ENCODE results near the gene F7.
"Not testable (repeated sequence)": the region's sequence is repeated elsewhere in the genome, so short reads cannot be mapped to it uniquely, and the experiment has no call there.

DNA sequence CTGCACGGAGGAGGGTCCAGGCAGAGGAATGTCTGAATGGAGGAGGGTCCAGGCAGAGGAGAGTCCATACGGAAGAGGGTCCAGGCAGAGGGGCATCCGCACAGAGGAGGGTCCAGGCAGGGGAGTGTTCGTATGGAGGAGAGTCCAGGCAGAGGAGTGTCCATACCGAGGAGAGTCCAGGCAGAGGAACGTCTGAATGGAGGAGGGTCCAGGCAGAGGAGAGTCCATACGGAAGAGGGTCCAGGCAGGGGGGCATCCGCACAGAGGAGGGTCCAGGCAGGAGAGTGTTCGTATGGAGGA lies 25.9 kb upstream of the F7 start:
- TF ChIP-seq, protein P1, sequence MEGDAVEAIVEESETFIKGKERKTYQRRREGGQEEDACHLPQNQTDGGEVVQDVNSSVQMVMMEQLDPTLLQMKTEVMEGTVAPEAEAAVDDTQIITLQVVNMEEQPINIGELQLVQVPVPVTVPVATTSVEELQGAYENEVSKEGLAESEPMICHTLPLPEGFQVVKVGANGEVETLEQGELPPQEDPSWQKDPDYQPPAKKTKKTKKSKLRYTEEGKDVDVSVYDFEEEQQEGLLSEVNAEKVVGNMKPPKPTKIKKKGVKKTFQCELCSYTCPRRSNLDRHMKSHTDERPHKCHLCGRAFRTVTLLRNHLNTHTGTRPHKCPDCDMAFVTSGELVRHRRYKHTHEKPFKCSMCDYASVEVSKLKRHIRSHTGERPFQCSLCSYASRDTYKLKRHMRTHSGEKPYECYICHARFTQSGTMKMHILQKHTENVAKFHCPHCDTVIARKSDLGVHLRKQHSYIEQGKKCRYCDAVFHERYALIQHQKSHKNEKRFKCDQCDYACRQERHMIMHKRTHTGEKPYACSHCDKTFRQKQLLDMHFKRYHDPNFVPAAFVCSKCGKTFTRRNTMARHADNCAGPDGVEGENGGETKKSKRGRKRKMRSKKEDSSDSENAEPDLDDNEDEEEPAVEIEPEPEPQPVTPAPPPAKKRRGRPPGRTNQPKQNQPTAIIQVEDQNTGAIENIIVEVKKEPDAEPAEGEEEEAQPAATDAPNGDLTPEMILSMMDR (IDR thresholded peaks at IDR 0.05), result not testable (repeated sequence)
- not testable (repeated sequence) for TF ChIP-seq POLR2A, POLR2AphosphoS5 (IDR thresholded peaks at IDR 0.05)
